Neural progenitor cell (in vitro differentiated cells): ENCODE measurements around the gene ATOX1. TPM values are rescaled to one million over a fixed set of nuclear protein-coding genes. Genes with fewer than 3 reads are reported as not detected.

Experiments
- DNase-seq: peaks from one replicate; pipeline ENCODE4 v3.0.0-alpha.2; 2016; ENCODE audit warnings: low spot score
- H2AFZ ChIP-seq: fragments of 200-600 bp; sonication (generic); replicated peaks from 2 replicates; pipeline ENCODE4 v1.6.1; 2016; ENCODE audit warnings: antibody characterized with exemption
- H3F3A ChIP-seq: fragments of 200-600 bp; sonication (generic); 2 replicates; pipeline ENCODE4 v1.6.1; 2016; ENCODE audit warnings: antibody characterized with exemption, low read depth
- H3K27ac ChIP-seq: fragments of 200-600 bp; sonication (generic); 2 replicates; pipeline ENCODE4 v1.5.1; 2016; ENCODE audit warnings: mild to moderate bottlenecking
- H3K27me3 ChIP-seq: fragments of 200-600 bp; sonication (generic); 2 replicates; pipeline ENCODE4 v1.6.1; 2016; ENCODE audit warnings: mild to moderate bottlenecking, moderate library complexity
- H3K36me3 ChIP-seq: fragments of 200-600 bp; sonication (generic); 2 replicates; pipeline ENCODE4 v1.5.1; 2016
- H3K4me1 ChIP-seq: fragments of 200-600 bp; sonication (generic); 2 replicates; pipeline ENCODE4 v1.6.1; 2016; ENCODE audit warnings: mixed run types
- H3K4me2 ChIP-seq: fragments of 200-600 bp; sonication (generic); 2 replicates; pipeline ENCODE4 v1.6.1; 2016
- H3K4me3 ChIP-seq: fragments of 200-600 bp; sonication (generic); 2 replicates; pipeline ENCODE4 v1.5.1; 2016
- H3K79me2 ChIP-seq: fragments of 200-600 bp; sonication (generic); 2 replicates; pipeline ENCODE4 v1.6.1; 2016; ENCODE audit warnings: low read depth
- H3K9ac ChIP-seq: fragments of 200-600 bp; sonication (generic); 2 replicates; pipeline ENCODE4 v1.6.1; 2016
- H3K9me3 ChIP-seq: fragments of 200-600 bp; sonication (generic); 2 replicates; pipeline ENCODE4 v1.5.1; 2016; ENCODE audit warnings: low read depth
- H4K20me1 ChIP-seq: fragments of 200-600 bp; sonication (generic); 2 replicates; pipeline ENCODE4 v1.6.1; 2016; ENCODE audit warnings: low read depth
- H3K27ac Mint-ChIP-seq: 3 replicates; pipeline ENCODE4 v1.8.0; 2021; ENCODE audit warnings: mixed read lengths
- H3K27me3 Mint-ChIP-seq: 2 replicates; pipeline ENCODE4 v1.8.0; 2022; ENCODE audit warnings: low read depth, mild to moderate bottlenecking, inconsistent platforms, moderate library complexity, mixed read lengths; ENCODE audit not compliant: insufficient read depth
- H3K36me3 Mint-ChIP-seq: 3 replicates; pipeline ENCODE4 v1.8.0; 2021; ENCODE audit warnings: mixed read lengths
- H3K4me1 Mint-ChIP-seq: 3 replicates; pipeline ENCODE4 v1.8.0; 2021; ENCODE audit warnings: mixed read lengths
- H3K4me3 Mint-ChIP-seq: 3 replicates; pipeline ENCODE4 v1.8.0; 2021; ENCODE audit warnings: mild to moderate bottlenecking, moderate library complexity, mixed read lengths
- H3K9me3 Mint-ChIP-seq: 3 replicates; pipeline ENCODE4 v1.8.0; 2020; ENCODE audit warnings: mixed read lengths
- EZH2 ChIP-seq: fragments of 200-600 bp; sonication (generic); IDR thresholded peaks from 2 replicates; pipeline ENCODE4 v1.6.1; 2017; ENCODE audit warnings: antibody characterized with exemption, mild to moderate bottlenecking, moderate library complexity
- EZH2phosphoT487 ChIP-seq: fragments of 200-600 bp; sonication (generic); IDR thresholded peaks from 2 replicates; pipeline ENCODE4 v1.6.1; 2017; ENCODE audit warnings: antibody characterized with exemption
- total RNA-seq: library from RNA; depleted of rRNA; stranded (reverse); fragments of >200 nt; gene quantifications from 2 replicates; pipeline ENCODE4 v1.2.3, GENCODE V29; 2015; ENCODE audit warnings: low replicate concordance
- TF ChIP-seq, protein P1 (sequence below): fragments of 200-600 bp; sonication (generic); IDR thresholded peaks from 2 replicates; pipeline ENCODE4 v1.5.1; 2017; ENCODE audit warnings: antibody characterized with exemption, mild to moderate bottlenecking

Gene ATOX1
- total RNA-seq, 1 donor from 2014 or later = 22.8 TPM

DNA sequence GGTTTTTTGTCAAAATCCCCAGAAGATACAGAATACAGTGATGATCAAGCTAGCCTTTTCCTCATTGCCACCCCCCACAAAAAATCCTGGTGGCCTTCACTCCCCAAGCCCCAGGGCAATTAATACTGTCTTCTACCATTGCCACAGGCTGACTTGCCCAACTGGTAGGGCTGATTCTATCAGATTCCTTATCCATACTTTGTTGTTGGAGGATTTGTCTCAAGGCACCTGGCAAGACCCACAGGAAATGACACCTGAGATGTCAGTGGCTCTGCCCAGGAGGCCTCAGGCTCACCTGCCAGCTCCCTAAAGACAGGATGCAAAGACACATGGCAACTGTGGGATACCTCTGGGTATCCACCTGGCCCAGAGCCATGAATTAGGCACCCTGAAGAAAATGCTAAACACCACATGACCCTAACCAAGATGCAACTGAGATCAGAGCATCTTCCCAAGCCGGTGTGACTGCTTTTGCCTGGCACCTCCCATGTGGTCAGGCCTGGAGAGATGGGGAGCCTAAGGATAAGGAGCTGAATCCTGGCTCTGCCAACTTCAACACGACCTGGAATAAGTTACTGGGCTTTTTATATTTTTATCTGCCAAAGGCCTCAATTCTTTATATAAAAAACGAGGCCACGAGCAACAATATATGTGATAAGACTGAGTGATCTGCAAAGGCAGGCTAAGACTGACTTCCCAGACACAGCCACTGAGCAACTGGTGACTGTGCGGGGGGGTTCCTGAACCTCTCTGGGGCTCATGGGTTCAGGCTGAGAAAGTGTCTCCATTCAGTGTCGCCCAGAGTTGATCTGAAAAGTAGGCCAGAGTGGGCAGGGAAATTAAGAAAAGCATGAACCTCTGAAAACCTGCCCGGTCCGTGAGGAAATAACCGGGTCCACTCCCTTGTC, 944 bp downstream of the ATOX1 start:
- Histone ChIP-seq H3K9ac (peak overlapping the region; percentile 54), H4K20me1 (no peaks in the 10 kb centered on the region), H2AFZ (peak overlapping the region; percentile 83), H3K27me3 (no peaks in the 10 kb centered on the region), H3K36me3 (no peaks in the 10 kb centered on the region), H3K4me3 (peak overlapping the region; percentile 80), H3K79me2 (peaks cover 20% of the 10 kb centered on the region), H3K4me1 (peaks cover 23% of the 10 kb centered on the region), H3K9me3 (no peaks in the 10 kb centered on the region), H3K4me2 (peak overlapping the region; percentile 90), H3F3A (peaks cover 17% of the 10 kb centered on the region), H3K27ac (no peak overlapping the region)
- no peaks in the 10 kb centered on the region for H3K9me3 Mint-ChIP-seq
- TF ChIP-seq, protein P1, sequence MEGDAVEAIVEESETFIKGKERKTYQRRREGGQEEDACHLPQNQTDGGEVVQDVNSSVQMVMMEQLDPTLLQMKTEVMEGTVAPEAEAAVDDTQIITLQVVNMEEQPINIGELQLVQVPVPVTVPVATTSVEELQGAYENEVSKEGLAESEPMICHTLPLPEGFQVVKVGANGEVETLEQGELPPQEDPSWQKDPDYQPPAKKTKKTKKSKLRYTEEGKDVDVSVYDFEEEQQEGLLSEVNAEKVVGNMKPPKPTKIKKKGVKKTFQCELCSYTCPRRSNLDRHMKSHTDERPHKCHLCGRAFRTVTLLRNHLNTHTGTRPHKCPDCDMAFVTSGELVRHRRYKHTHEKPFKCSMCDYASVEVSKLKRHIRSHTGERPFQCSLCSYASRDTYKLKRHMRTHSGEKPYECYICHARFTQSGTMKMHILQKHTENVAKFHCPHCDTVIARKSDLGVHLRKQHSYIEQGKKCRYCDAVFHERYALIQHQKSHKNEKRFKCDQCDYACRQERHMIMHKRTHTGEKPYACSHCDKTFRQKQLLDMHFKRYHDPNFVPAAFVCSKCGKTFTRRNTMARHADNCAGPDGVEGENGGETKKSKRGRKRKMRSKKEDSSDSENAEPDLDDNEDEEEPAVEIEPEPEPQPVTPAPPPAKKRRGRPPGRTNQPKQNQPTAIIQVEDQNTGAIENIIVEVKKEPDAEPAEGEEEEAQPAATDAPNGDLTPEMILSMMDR = no peak
- TF ChIP-seq EZH2 (no peak), EZH2phosphoT487 (no peak)
- peak overlapping the region; percentile 82 for H3K4me3 Mint-ChIP-seq
- DNase-seq = no peak
- H3K27me3 Mint-ChIP-seq = peaks cover 8% of the 10 kb centered on the region
- no peak overlapping the region for H3K27ac Mint-ChIP-seq
- H3K36me3 Mint-ChIP-seq = peaks cover 1% of the 10 kb centered on the region
- peaks cover 29% of the 10 kb centered on the region for H3K4me1 Mint-ChIP-seq

DNA sequence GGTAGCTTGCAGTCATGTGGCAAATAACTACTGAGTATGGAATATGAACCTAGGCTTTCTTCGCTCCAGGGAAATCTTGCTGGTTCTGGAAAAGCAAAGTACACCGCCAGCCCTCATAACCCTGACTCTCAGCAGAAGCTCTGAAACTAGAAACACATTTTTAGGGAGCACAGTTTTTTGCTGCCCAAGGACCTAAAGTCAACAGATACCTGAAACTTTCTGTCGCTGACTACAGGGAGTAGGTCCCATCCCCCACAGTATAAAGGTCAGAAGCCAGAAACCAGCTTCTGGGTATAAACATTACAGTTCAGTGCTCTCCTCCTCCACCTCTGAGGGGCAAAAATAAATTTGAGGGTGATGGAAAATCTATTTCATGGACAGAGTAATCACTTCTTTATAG, 3.0 kb downstream of the ATOX1 start:
- Mint-ChIP-seq H3K9me3 (no peaks in the 10 kb centered on the region), H3K4me1 (peaks cover 25% of the 10 kb centered on the region), H3K4me3 (no peak overlapping the region), H3K36me3 (peaks cover 3% of the 10 kb centered on the region), H3K27ac (no peak overlapping the region), H3K27me3 (peaks cover 6% of the 10 kb centered on the region)
- no peak overlapping the region for H3K27ac ChIP-seq
- peaks cover 17% of the 10 kb centered on the region for H3F3A ChIP-seq
- H3K4me1 ChIP-seq = peaks cover 17% of the 10 kb centered on the region
- H3K79me2 ChIP-seq = peaks cover 20% of the 10 kb centered on the region
- no peaks in the 10 kb centered on the region for H3K27me3 ChIP-seq
- H3K4me3 ChIP-seq = no peak overlapping the region
- TF ChIP-seq EZH2 (no peak), EZH2phosphoT487 (no peak)
- TF ChIP-seq, protein P1 = no peak
- no peak for DNase-seq
- no peak overlapping the region for H3K9ac ChIP-seq
- no peaks in the 10 kb centered on the region for H3K9me3 ChIP-seq
- H2AFZ ChIP-seq = no peak overlapping the region
- H3K36me3 ChIP-seq = no peaks in the 10 kb centered on the region
- H4K20me1 ChIP-seq = no peaks in the 10 kb centered on the region
- peak overlapping the region; percentile 5 for H3K4me2 ChIP-seq

DNA sequence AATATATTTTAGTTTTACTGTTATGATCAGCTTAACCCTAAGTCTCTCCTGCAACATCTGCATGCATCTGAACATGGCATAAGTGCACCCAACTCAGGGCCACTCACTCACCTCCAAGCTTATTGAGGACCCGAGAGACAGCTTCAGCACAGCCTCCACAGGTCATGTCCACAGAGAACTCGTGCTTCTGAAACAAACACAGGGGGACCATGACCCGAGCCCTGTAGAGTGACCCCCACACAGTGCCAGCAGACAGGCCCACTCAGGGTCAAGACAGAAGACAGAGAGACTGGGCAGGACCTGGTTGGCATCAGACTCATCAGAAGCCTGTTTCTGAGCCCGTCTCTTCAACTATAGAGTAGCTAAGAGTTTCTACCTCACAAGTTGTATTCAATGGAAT, 6.8 kb downstream of the ATOX1 start:
- Histone ChIP-seq H3K79me2 (peaks cover 5% of the 10 kb centered on the region), H3K4me1 (no peaks in the 10 kb centered on the region), H3K9me3 (no peaks in the 10 kb centered on the region), H3K27ac (no peak overlapping the region), H3F3A (no peaks in the 10 kb centered on the region), H3K36me3 (no peaks in the 10 kb centered on the region), H3K4me2 (no peak overlapping the region), H3K9ac (no peak overlapping the region), H4K20me1 (no peaks in the 10 kb centered on the region), H2AFZ (no peak overlapping the region), H3K4me3 (no peak overlapping the region), H3K27me3 (no peaks in the 10 kb centered on the region)
- Mint-ChIP-seq H3K27me3 (no peaks in the 10 kb centered on the region), H3K27ac (no peak overlapping the region), H3K4me1 (peaks cover 4% of the 10 kb centered on the region), H3K36me3 (peaks cover 3% of the 10 kb centered on the region), H3K9me3 (no peaks in the 10 kb centered on the region), H3K4me3 (no peak overlapping the region)
- no peak for TF ChIP-seq EZH2phosphoT487
- TF ChIP-seq, protein P1 = no peak
- TF ChIP-seq EZH2 = no peak
- DNase-seq = no peak
